Testis (tissue), 2 donors: Measurements from ENCODE around the gene TMEM132A.

Experiments used
- CTCF ChIP-seq, 3 experiments: fragments of 450-650 bp in 2 of 3; fragments of 200-600 bp in 1 of 3; sonication (generic) in 1 of 3; IDR thresholded peaks; one replicate each; pipeline ENCODE4 v1.5.1; 2016 to 2019; ENCODE audit warnings: antibody characterized with exemption in 3 of 3, mild to moderate bottlenecking in 2 of 3, moderate library complexity in 1 of 3
- POLR2A ChIP-seq: fragments of 450-650 bp; IDR thresholded peaks from one replicate; pipeline ENCODE4 v1.6.1; 2017; ENCODE audit warnings: antibody characterized with exemption, mild to moderate bottlenecking, moderate library complexity

GRCh38 chr11:60951904-60952741, 27.9 kb downstream of the TMEM132A start, which contains the start of gene SLC15A3:
- TF ChIP-seq CTCF (IDR thresholded peaks at IDR 0.05) = no peak
- TF ChIP-seq POLR2A = no peak
